Measurements from ENCODE around the gene ABCC1. TPM values are rescaled to one million over a fixed set of nuclear protein-coding genes. Genes with fewer than 3 reads are reported as not detected.

Gene ABCC1
- total RNA-seq, 1 experiment from 2014 or later: 61.9 TPM

- DNase-seq (ENCODE audit: low spot score) (no peak), ATAC-seq (no peak)
- H3K36me3 Mint-ChIP-seq: peaks cover 19% of the 10 kb centered on the region
- H3K4me3 Mint-ChIP-seq: no peak overlapping the region
- ChIA-PET CTCF (no interaction called here), POLR2A (interaction anchor here (0.6 kb wide), 1 partner anchor 189 kb away, joined by 3 read pairs; no protein-coding TSS in a partner anchor)
- no peak for TF ChIP-seq ZBTB43 (CRISPR knock-in tag; IDR thresholded peaks at IDR 0.05)
- no peak for TF ChIP-seq ATF6 (CRISPR knock-in tag; IDR thresholded peaks at IDR 0.05)
- TF ChIP-seq, protein P1, sequence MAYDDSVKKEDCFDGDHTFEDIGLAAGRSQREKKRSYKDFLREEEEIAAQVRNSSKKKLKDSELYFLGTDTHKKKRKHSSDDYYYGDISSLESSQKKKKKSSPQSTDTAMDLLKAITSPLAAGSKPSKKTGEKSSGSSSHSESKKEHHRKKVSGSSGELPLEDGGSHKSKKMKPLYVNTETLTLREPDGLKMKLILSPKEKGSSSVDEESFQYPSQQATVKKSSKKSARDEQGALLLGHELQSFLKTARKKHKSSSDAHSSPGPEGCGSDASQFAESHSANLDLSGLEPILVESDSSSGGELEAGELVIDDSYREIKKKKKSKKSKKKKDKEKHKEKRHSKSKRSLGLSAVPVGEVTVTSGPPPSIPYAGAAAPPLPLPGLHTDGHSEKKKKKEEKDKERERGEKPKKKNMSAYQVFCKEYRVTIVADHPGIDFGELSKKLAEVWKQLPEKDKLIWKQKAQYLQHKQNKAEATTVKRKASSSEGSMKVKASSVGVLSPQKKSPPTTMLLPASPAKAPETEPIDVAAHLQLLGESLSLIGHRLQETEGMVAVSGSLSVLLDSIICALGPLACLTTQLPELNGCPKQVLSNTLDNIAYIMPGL (CRISPR knock-in tag; IDR thresholded peaks at IDR 0.05): no peak
- no peak for TF ChIP-seq CBFB (CRISPR knock-in tag; IDR thresholded peaks at IDR 0.05; ENCODE audit: low read depth)
- no peak for TF ChIP-seq ATF1 (CRISPR knock-in tag; IDR thresholded peaks at IDR 0.05)
- TF ChIP-seq ZNF317 (CRISPR knock-in tag; IDR thresholded peaks at IDR 0.05; ENCODE audit: borderline replicate concordance, low read depth): no peak
- TF ChIP-seq CREM (CRISPR knock-in tag; IDR thresholded peaks at IDR 0.05): no peak
- TF ChIP-seq, protein P2, sequence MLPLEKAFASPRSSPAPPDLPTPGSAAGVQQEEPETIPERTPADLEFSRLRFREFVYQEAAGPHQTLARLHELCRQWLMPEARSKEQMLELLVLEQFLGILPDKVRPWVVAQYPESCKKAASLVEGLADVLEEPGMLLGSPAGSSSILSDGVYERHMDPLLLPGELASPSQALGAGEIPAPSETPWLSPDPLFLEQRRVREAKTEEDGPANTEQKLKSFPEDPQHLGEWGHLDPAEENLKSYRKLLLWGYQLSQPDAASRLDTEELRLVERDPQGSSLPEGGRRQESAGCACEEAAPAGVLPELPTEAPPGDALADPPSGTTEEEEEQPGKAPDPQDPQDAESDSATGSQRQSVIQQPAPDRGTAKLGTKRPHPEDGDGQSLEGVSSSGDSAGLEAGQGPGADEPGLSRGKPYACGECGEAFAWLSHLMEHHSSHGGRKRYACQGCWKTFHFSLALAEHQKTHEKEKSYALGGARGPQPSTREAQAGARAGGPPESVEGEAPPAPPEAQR (CRISPR knock-in tag; IDR thresholded peaks at IDR 0.05): no peak
- TF ChIP-seq GRHL2 (CRISPR knock-in tag; IDR thresholded peaks at IDR 0.05; ENCODE audit: insufficient replicate concordance, severe bottlenecking): no peak
- TF ChIP-seq FOXK1 (CRISPR knock-in tag; IDR thresholded peaks at IDR 0.05): no peak
- H3K9me3 Mint-ChIP-seq: peaks cover 46% of the 10 kb centered on the region
- peaks cover 2% of the 10 kb centered on the region for H3K27me3 Mint-ChIP-seq (ENCODE audit: low read depth)
- H3K27ac Mint-ChIP-seq: no peak overlapping the region
- H3K4me1 Mint-ChIP-seq: no peaks in the 10 kb centered on the region
Observed at GRCh38 chr16:16162591-16162990, 213.2 kb downstream of the ABCC1 start.

DNA sequence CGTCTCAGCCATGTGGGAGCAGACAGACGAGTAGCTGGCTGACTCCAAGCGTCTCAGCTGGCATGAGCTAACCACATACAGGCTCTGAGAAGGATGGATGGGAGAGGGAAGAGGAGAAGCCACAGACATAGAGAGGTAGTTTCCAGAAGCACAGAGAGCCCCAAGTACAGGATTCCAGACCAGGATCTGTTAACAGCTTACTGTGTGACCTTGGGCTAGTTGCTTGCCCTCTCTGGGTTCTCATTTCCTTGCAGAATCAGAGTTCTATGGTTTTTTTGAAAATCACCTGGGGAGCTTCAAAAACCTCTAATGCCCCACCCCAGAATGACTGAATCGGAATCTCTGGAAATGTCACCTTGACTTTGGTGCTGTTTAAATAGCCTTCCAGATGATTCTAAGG is 213.7 kb downstream of the ABCC1 start:
- ChIA-PET CTCF (no interaction called here), POLR2A (no interaction called here)
- DNase-seq (ENCODE audit: low spot score): no peak
- ATAC-seq: no peak
- H3K36me3 Mint-ChIP-seq: peaks cover 17% of the 10 kb centered on the region
- H3K9me3 Mint-ChIP-seq: peaks cover 41% of the 10 kb centered on the region
- peaks cover 2% of the 10 kb centered on the region for H3K27me3 Mint-ChIP-seq (ENCODE audit: low read depth)
- no peaks in the 10 kb centered on the region for H3K4me1 Mint-ChIP-seq
- H3K27ac Mint-ChIP-seq: no peak overlapping the region
- H3K4me3 Mint-ChIP-seq: no peak overlapping the region
- TF ChIP-seq SP1 (CRISPR knock-in tag; conservative IDR thresholded peaks at IDR 0.05): no peak
- TF ChIP-seq AFF4 (CRISPR knock-in tag; IDR thresholded peaks at IDR 0.05; ENCODE audit: borderline replicate concordance): no peak
- TF ChIP-seq RELA (CRISPR knock-in tag; IDR thresholded peaks at IDR 0.05; ENCODE audit: borderline replicate concordance): no peak
- TF ChIP-seq ZNF396 (CRISPR knock-in tag; IDR thresholded peaks at IDR 0.05; ENCODE audit: borderline replicate concordance): no peak
- TF ChIP-seq, protein P3, sequence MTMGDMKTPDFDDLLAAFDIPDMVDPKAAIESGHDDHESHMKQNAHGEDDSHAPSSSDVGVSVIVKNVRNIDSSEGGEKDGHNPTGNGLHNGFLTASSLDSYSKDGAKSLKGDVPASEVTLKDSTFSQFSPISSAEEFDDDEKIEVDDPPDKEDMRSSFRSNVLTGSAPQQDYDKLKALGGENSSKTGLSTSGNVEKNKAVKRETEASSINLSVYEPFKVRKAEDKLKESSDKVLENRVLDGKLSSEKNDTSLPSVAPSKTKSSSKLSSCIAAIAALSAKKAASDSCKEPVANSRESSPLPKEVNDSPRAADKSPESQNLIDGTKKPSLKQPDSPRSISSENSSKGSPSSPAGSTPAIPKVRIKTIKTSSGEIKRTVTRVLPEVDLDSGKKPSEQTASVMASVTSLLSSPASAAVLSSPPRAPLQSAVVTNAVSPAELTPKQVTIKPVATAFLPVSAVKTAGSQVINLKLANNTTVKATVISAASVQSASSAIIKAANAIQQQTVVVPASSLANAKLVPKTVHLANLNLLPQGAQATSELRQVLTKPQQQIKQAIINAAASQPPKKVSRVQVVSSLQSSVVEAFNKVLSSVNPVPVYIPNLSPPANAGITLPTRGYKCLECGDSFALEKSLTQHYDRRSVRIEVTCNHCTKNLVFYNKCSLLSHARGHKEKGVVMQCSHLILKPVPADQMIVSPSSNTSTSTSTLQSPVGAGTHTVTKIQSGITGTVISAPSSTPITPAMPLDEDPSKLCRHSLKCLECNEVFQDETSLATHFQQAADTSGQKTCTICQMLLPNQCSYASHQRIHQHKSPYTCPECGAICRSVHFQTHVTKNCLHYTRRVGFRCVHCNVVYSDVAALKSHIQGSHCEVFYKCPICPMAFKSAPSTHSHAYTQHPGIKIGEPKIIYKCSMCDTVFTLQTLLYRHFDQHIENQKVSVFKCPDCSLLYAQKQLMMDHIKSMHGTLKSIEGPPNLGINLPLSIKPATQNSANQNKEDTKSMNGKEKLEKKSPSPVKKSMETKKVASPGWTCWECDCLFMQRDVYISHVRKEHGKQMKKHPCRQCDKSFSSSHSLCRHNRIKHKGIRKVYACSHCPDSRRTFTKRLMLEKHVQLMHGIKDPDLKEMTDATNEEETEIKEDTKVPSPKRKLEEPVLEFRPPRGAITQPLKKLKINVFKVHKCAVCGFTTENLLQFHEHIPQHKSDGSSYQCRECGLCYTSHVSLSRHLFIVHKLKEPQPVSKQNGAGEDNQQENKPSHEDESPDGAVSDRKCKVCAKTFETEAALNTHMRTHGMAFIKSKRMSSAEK (CRISPR knock-in tag; IDR thresholded peaks at IDR 0.05; ENCODE audit: borderline replicate concordance): no peak
- no peak for TF ChIP-seq ZNF281 (CRISPR knock-in tag; IDR thresholded peaks at IDR 0.05)
- no peak for TF ChIP-seq ZNF121 (CRISPR knock-in tag; IDR thresholded peaks at IDR 0.05)
- no peak for TF ChIP-seq GRHL2 (CRISPR knock-in tag; IDR thresholded peaks at IDR 0.05; ENCODE audit: insufficient replicate concordance, severe bottlenecking)

Data from WTC11 (cell line).